GM12865 (cell line): ENCODE data around the gene TSPEAR.

Experiments used
- DNase-seq: peaks from one replicate; pipeline ENCODE4 v3.0.0; 2010; ENCODE audit warnings: low read depth
- H3K4me3 ChIP-seq: 2 replicates; pipeline ENCODE4 v1.5.1; 2011; ENCODE audit warnings: mild to moderate bottlenecking, low read depth, low read length, control low read depth
- TF ChIP-seq, protein P1 (sequence below): IDR thresholded peaks from 2 replicates; pipeline ENCODE4 v1.5.1; 2011; ENCODE audit warnings: low read length, control low read depth, low read depth, inconsistent platforms; ENCODE audit not compliant: insufficient read depth; ENCODE audit errors: missing control alignments

TSPEAR gene

DNA sequence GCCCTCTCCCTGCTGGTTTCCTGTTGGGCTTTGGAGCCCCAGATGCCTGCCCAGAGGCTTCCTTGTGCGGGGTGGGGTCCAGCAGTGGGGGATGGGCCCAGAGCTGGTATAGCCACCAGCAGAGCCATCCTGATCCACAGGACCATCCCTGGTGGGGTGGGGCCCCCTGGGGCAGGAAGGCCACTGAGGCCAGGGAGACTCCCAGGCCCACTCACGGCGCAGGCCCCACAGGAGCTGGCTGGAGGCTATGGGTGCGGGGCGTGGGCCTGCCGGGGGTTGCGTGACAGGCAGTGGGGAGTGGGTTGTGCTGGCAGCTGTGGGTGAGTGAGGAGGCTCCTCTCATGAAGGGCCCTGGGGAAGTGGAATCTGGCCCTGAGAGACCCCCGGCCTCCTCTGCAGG, 250.4 kb downstream of the TSPEAR start:
- no peak for DNase-seq
- H3K4me3 ChIP-seq: no peak overlapping the region
- TF ChIP-seq, protein P1, sequence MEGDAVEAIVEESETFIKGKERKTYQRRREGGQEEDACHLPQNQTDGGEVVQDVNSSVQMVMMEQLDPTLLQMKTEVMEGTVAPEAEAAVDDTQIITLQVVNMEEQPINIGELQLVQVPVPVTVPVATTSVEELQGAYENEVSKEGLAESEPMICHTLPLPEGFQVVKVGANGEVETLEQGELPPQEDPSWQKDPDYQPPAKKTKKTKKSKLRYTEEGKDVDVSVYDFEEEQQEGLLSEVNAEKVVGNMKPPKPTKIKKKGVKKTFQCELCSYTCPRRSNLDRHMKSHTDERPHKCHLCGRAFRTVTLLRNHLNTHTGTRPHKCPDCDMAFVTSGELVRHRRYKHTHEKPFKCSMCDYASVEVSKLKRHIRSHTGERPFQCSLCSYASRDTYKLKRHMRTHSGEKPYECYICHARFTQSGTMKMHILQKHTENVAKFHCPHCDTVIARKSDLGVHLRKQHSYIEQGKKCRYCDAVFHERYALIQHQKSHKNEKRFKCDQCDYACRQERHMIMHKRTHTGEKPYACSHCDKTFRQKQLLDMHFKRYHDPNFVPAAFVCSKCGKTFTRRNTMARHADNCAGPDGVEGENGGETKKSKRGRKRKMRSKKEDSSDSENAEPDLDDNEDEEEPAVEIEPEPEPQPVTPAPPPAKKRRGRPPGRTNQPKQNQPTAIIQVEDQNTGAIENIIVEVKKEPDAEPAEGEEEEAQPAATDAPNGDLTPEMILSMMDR: no peak

DNA sequence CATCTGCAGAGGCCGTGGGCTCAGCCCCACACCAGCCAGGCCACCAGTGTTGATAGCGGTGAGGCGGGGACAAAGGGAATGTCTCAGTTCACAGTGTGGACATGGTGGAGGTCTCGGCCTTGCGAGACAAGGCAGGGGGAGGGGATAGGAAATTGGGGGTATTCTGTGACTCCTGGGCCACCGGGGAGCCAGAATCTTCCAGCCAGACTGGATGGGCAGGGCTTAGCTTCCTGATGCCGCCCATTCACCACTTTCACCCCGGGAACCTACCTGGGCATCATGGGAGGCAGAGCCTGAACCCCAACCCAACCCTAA, 251.0 kb downstream of the TSPEAR start:
- TF ChIP-seq, protein P1: no peak
- H3K4me3 ChIP-seq: no peak overlapping the region
- DNase-seq: no peak

DNA sequence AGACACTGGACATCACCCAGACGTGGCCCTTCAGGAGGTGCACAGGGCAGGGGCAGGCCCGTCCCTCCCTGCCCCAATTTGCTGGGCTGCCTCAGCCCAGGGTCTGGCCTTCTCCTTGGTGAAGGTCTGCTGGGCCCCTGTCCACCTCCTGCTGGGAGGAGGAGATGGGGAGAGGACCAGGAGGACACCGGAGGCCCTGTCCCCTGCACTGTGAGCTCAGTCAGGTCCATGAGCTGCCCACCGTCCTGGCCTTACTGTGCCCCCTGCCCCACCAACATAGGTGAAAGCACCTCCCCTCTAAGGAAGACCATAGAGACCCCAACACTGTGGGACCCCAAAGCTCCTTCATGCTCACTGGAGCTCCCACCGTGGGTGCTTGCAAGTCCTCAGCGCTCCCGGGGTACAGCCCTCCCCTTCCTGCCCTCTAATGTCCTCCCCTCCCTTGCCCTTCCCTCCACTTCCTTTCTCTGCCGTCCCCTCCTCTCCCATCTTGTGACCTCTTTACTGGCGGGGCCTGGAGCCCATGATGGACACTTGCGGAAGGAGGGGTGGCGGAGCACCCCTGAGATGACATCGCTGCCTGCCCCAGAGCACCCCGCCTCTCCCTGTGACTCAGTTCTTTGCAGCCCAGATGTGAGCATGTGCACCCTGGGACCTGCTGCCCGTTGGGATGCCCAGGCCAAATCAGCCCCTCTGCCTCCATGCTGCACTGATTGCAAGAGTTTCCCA, 251.5 kb downstream of the TSPEAR start:
- TF ChIP-seq, protein P1: no peak
- no peak overlapping the region for H3K4me3 ChIP-seq
- no peak for DNase-seq

DNA sequence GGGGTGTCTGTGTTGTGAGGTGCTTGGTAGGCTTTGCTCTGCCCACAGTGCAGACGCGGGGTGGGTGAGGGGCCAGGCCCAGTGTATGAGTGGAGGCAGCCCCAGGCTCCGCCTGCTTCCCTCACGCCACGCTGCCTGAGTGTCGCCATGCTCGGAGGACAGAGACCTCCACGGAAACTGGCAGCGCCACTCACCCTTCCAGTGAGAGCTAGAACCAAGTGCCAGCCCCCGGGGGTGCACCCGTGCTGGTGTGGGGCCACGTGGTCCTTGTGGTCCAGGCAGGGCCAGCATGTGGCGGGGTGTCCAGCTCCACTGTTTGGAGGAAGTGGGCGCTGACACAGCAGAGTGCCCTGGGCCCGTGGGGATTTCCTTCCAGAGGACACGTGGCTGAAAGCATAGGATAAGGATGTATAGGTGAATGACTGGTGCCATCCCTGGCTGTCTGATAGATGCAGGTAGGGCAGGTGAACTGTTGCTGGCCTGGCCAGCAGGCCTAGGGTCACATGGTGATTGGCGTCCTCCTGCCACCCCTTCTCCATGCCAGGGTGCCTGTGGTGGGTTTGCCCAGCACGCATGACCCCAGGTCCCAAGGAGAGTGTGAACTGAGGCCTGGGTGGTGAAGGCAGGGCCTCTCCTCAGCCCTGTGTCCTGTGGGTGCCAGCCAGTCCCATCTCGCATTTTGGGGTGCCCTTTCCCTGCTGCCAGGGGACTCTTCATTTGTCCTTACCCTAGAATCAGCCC, 252.2 kb downstream of the TSPEAR start:
- no peak overlapping the region for H3K4me3 ChIP-seq
- DNase-seq: no peak
- TF ChIP-seq, protein P1: no peak

DNA sequence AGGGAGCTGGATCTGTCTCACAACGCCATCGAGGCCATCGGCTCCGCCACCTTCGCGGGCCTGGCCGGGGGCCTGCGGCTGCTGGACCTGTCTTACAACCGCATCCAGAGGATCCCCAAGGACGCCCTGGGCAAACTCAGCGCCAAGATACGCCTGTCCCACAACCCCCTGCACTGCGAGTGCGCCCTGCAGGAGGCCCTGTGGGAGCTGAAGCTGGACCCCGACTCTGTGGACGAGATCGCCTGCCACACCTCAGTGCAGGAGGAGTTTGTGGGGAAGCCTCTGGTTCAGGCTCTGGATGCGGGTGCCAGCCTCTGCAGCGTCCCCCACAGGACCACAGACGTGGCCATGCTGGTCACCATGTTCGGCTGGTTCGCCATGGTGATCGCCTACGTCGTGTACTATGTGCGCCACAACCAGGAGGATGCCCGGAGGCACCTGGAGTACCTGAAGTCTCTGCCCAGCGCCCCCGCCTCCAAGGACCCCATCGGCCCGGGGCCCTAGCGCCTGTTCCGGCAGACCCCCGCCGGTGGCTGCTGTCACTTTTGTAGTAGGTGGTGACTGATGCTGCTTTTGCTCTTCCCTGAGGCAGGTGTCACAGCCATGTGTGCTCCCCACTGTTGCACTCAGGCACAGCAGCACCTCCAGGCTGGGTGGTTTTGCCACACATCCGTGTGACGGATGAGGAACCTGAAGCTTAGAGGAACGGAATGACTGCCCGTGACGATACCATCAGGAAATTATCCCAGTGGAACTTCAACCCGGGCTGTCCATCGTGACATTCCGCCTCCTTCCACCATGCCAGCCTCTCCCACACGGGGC, 254.2 kb downstream of the TSPEAR start:
- TF ChIP-seq, protein P1: no peak
- DNase-seq: no peak
- no peak overlapping the region for H3K4me3 ChIP-seq

GRCh38 chr21:44456214-44456914, 255.0 kb downstream of the TSPEAR start:
- TF ChIP-seq, protein P1: no peak
- DNase-seq: no peak
- no peak overlapping the region; the same call in 1 of the 2 replicates for H3K4me3 ChIP-seq
